K562 (cell line): Measurements from ENCODE around the gene TRIM33. TPM values are rescaled to one million over a fixed set of nuclear protein-coding genes. Genes with fewer than 3 reads are reported as not detected.

Source experiments
- ATAC-seq: fragments of 200-7000 bp; cut with Tn5 transposase; 3 replicates; pipeline ENCODE4 v1.9.1; 2020; ENCODE audit warnings: moderate library complexity
- BruUV-seq: library from RNA; stranded (reverse); fragments of 400-500 nt; replicated peaks from 2 replicates; lab custom pipeline; 2021; lab: Mats Ljungman, UMichigan
- CTCF ChIA-PET: fragments of 300-600 bp; formaldehyde crosslinking; extraction: SDS; loops from one replicate; lab custom pipeline; 2021; ENCODE audit warnings: low intra/inter-chr PET ratio; lab: Yijun Ruan, JAX
- POLR2A ChIA-PET: fragments of 300-600, 350-650 bp; sonication (Branson Sonifier 250); formaldehyde crosslinking; extraction: SDS; loops from one replicate; lab custom pipeline; 2021; ENCODE audit warnings: antibody characterized with exemption, inconsistent platforms; lab: Yijun Ruan, JAX
- DNase-seq, 4 experiments: peaks; one replicate each; pipeline versions ENCODE4 v3.0.0 to v3.0.0-alpha.2; 2011 to 2018; ENCODE audit warnings: low spot score in 3 of 4, mixed read lengths in 3 of 4; ENCODE audit errors: extremely low read depth in 1 of 4
- FAIRE-seq: peaks from 2 replicates; lab custom pipeline; 2011; peaks lifted over from hg19 to GRCh38; lab: Jason Lieb, UNC
- H2AFZ ChIP-seq: 2 replicates; pipeline ENCODE4 v1.6.0; 2011; ENCODE audit warnings: low read depth, low read length, control low read depth, inconsistent platforms
- H3K27ac ChIP-seq: fragments of 200-600 bp; 3 replicates; pipeline ENCODE4 v1.8.0; 2011; ENCODE audit warnings: low read depth, mild to moderate bottlenecking, control low read depth, inconsistent platforms, low read length, moderate library complexity, mixed read lengths; ENCODE audit errors: extremely low read depth
- H3K27me3 ChIP-seq, 2 experiments: fragments of 300-600 bp in 1 of 2; 2 replicates in 1 of 2; 3 replicates in 1 of 2; pipeline versions ENCODE4 v1.6.0 to v1.8.0; 2011; ENCODE audit warnings: inconsistent platforms in 2 of 2, low read length in 2 of 2, mild to moderate bottlenecking in 1 of 2, mixed read lengths in 1 of 2, moderate library complexity in 1 of 2; ENCODE audit not compliant: control insufficient read depth in 2 of 2, insufficient read depth in 2 of 2
- H3K36me3 ChIP-seq: fragments of 300-600 bp; 3 replicates; pipeline ENCODE4 v1.8.0; 2011; ENCODE audit warnings: mild to moderate bottlenecking, low read length, inconsistent platforms; ENCODE audit not compliant: control insufficient read depth, insufficient read depth
- H3K4me1 ChIP-seq, 2 experiments: fragments of 200-600 bp in 1 of 2; replicated peaks in 1 of 2; 2 replicates in 1 of 2; 3 replicates in 1 of 2; pipeline versions ENCODE4 v1.5.1 to v1.8.0; 2011; ENCODE audit warnings: inconsistent platforms in 2 of 2, low read length in 2 of 2, mild to moderate bottlenecking in 1 of 2, mixed read lengths in 1 of 2, moderate library complexity in 1 of 2; ENCODE audit not compliant: control insufficient read depth in 2 of 2, insufficient read depth in 2 of 2
- H3K4me2 ChIP-seq: 2 replicates; pipeline ENCODE4 v1.6.1; 2011; ENCODE audit warnings: low read length, control low read depth, inconsistent platforms, mixed read lengths; ENCODE audit not compliant: insufficient read depth
- H3K4me3 ChIP-seq: fragments of 200-600 bp; sonication (generic), shearing (Covaris generic); 2 replicates; pipeline ENCODE4 v1.5.1; 2016; ENCODE audit warnings: control low read depth, inconsistent platforms
- H3K79me2 ChIP-seq: fragments of 200-600 bp; 3 replicates; pipeline ENCODE4 v1.8.0; 2011; ENCODE audit warnings: low read length, inconsistent platforms; ENCODE audit not compliant: control insufficient read depth, insufficient read depth
- H3K9ac ChIP-seq, 2 experiments: 2 replicates each; pipeline versions ENCODE4 v1.6.0 to v1.6.1; 2011; ENCODE audit warnings: low read depth in 2 of 2, low read length in 2 of 2, control low read depth in 1 of 2, inconsistent platforms in 1 of 2, mild to moderate bottlenecking in 1 of 2, mixed read lengths in 1 of 2; ENCODE audit not compliant: insufficient read depth in 1 of 2
- H3K9me1 ChIP-seq: one replicate; pipeline ENCODE4 v1.6.0; 2011; ENCODE audit warnings: inconsistent platforms, mild to moderate bottlenecking, low read length, moderate library complexity; ENCODE audit not compliant: control insufficient read depth, insufficient read depth
- H3K9me3 ChIP-seq: replicated peaks from 2 replicates; pipeline ENCODE4 v1.5.1; 2011; ENCODE audit warnings: low read depth, low read length, inconsistent platforms; ENCODE audit not compliant: control insufficient read depth, insufficient read depth
- H4K20me1 ChIP-seq: replicated peaks from 2 replicates; pipeline ENCODE4 v1.6.1; 2011; ENCODE audit warnings: low read length, inconsistent platforms, mixed read lengths; ENCODE audit not compliant: control insufficient read depth, insufficient read depth
- ATF3 ChIP-seq, 2 experiments: fragments of 450-650 bp in 1 of 2; sonication (generic) in 1 of 2; formaldehyde crosslinking in 1 of 2; IDR thresholded peaks in 1 of 2; conservative IDR thresholded peaks in 1 of 2; 2 replicates each; pipeline versions ENCODE4 v1.6.1 to v1.8.1; 2016 to 2023; ENCODE audit warnings: mild to moderate bottlenecking in 2 of 2, moderate library complexity in 2 of 2, inconsistent platforms in 1 of 2, missing genetic modification reagents in 1 of 2
- CAMTA2 ChIP-seq: fragments of 250-450 bp; sonication (Bioruptor Pico); conservative IDR thresholded peaks from 2 replicates; pipeline ENCODE4 v1.5.1; 2022
- CHD1 ChIP-seq: fragments of 200-600 bp; sonication (generic); IDR thresholded peaks from one replicate; pipeline ENCODE4 v1.6.1; 2012; ENCODE audit warnings: mild to moderate bottlenecking, moderate library complexity, low read length, inconsistent platforms
- FIP1L1 ChIP-seq: fragments of 200-400 bp; formaldehyde crosslinking; IDR thresholded peaks from 2 replicates; pipeline ENCODE4 v1.6.1; 2018; ENCODE audit warnings: mild to moderate bottlenecking, low read depth, low read length; ENCODE audit not compliant: poor library complexity, severe bottlenecking
- IFI16 ChIP-seq: fragments of 250-450 bp; sonication (Bioruptor Pico); IDR thresholded peaks from 2 replicates; pipeline ENCODE4 v2.1.2; 2022; ENCODE audit warnings: mild to moderate bottlenecking, inconsistent platforms
- MEF2D ChIP-seq: conservative IDR thresholded peaks from 2 replicates; pipeline ENCODE4 v1.6.1; 2016; ENCODE audit warnings: low read depth, missing genetic modification characterization, missing compliant biosample characterization
- POLR2B ChIP-seq: fragments of 450-650 bp; IDR thresholded peaks from 2 replicates; pipeline ENCODE4 v1.6.1; 2018; ENCODE audit warnings: low read depth; ENCODE audit not compliant: partially characterized antibody
- PREB ChIP-seq: sonication (generic); formaldehyde crosslinking; IDR thresholded peaks from 2 replicates; pipeline ENCODE4 v1.8.1; 2023; ENCODE audit warnings: mild to moderate bottlenecking, missing genetic modification reagents
- SFPQ ChIP-seq: fragments of 200-400 bp; formaldehyde crosslinking; IDR thresholded peaks from 2 replicates; pipeline ENCODE4 v1.6.1; 2017; ENCODE audit warnings: mild to moderate bottlenecking, low read depth, low read length, moderate library complexity
- SRF ChIP-seq, 2 experiments: fragments of 250-450, 450-650 bp in 1 of 2; sonication (Bioruptor Pico) in 1 of 2; sonication (generic) in 1 of 2; formaldehyde crosslinking; IDR thresholded peaks; 2 replicates each; pipeline versions ENCODE4 v1.5.0 to v1.5.1; 2020 to 2022; ENCODE audit warnings: mild to moderate bottlenecking in 1 of 2, missing genetic modification reagents in 1 of 2
- TRIM24 ChIP-seq, 2 experiments: fragments of 450-650 bp; IDR thresholded peaks; 2 replicates each; pipeline ENCODE4 v1.6.1; 2016
- ZNF12 ChIP-seq: sonication (generic); formaldehyde crosslinking; IDR thresholded peaks from 2 replicates; pipeline ENCODE4 v1.4.0; 2020; ENCODE audit warnings: mild to moderate bottlenecking, missing genetic modification reagents
- ZNF707 ChIP-seq: fragments of 250-450 bp; sonication (Bioruptor Pico); conservative IDR thresholded peaks from 2 replicates; pipeline ENCODE4 v1.8.0; 2022; ENCODE audit warnings: inconsistent platforms, mild to moderate bottlenecking, moderate library complexity
- WGBS: fragments of 100-300 bp; shearing (Covaris generic); methylation state at CpG from one replicate; pipeline ENCODE4 v1.1.6; 2016; ENCODE audit warnings: low coverage, mixed read lengths; ENCODE audit not compliant: insufficient coverage; ENCODE audit errors: missing lambda C conversion rate; 5-methylcytosine and 5-hydroxymethylcytosine counted together
- in situ Hi-C: fragments of 300-500 bp; cut with MboI; formaldehyde crosslinking; loops from 4 replicates; pipeline ENCODE4 v1.15.0; 2018; ENCODE audit warnings: inconsistent platforms, mixed read lengths
- intact Hi-C: fragments of 100-400 bp; cut with micrococcal nuclease; formaldehyde crosslinking; loops from 2 replicates; pipeline ENCODE4 v1.14.2; 2022
- polyA plus RNA-seq, 8 experiments: library from polyadenylated mRNA; depleted of rRNA in 4 of 8; stranded (reverse) in 5 of 8; unstranded in 3 of 8; fragments of >200 nt; fragmentation: Nextera tagmentation in 2 of 8; fragmentation: Illumina TruSeq in 1 of 8; extraction: Ambion mirVana in 2 of 8; extraction: Trizol in 1 of 8; gene quantifications; 2 replicates each; pipeline versions ENCODE4 v1.2.1 to v1.2.3, GENCODE V29; 2011 to 2014; ENCODE audit warnings: inconsistent platforms in 1 of 8, missing spikeins in 1 of 8
- total RNA-seq, 7 experiments: library from RNA; depleted of rRNA in 6 of 7; stranded (reverse); fragments of >200 nt in 6 of 7; fragmentation: Illumina TruSeq in 2 of 7; extraction: Trizol in 2 of 7; gene quantifications; 2 replicates each; pipeline versions ENCODE4 v1.2.1 to v1.2.3, GENCODE V29; 2011 to 2021; ENCODE audit warnings: low replicate concordance in 1 of 7
- TF ChIP-seq, protein P1 (sequence below): fragments of 250-450 bp; sonication (Bioruptor Pico); IDR thresholded peaks from 2 replicates; pipeline ENCODE4 v1.9.0; 2021; ENCODE audit warnings: mild to moderate bottlenecking, inconsistent platforms

Gene TRIM33
- total and polyA plus RNA-seq, 9 of the 15 experiments (the other 6 are each of a cell fraction or from before 2014, with no cell fraction given) = 9.3 to 58.4 (median 40.2) TPM

GRCh38 chr1:114388432-114389003 lies 122.5 kb downstream of the TRIM33 start:
- Histone ChIP-seq H3K27ac (peak overlapping the region; percentile 57), H2AFZ (no peak overlapping the region), H3K4me2 (peak overlapping the region; percentile 44; the same call in 1 of the 2 replicates), H3K4me3 (no peak overlapping the region), H3K79me2 (no peaks in the 10 kb centered on the region), H3K9me3 (peaks cover 4% of the 10 kb centered on the region; the same call in 1 of the 2 replicates), H3K27me3 (no peaks in the 10 kb centered on the region), H3K9me1 (no peaks in the 10 kb centered on the region), H3K4me1 (peaks cover 11 to 24% of the 10 kb centered on the region in 2 experiments; a peak in 4 of 5 replicates), H4K20me1 (no peaks in the 10 kb centered on the region), H3K9ac (peak overlapping the region in 1 of 2 experiments; percentile 36; a peak in 1 of 4 replicates), H3K36me3 (peaks cover 22% of the 10 kb centered on the region; the same call in 1 of the 3 replicates)
- BruUV-seq = no TSS peak
- intact Hi-C loops = loop anchor here (1.0 to 2.0 kb wide), 2 partner anchors 8 to 42 kb away; no protein-coding TSS in a partner anchor
- peak in 2 of 4 experiments; percentile 63 to 81 for DNase-seq
- CTCF ChIA-PET = interaction anchor here (0.7 kb wide), 1 partner anchor 612 kb away, joined by 3 read pairs; no protein-coding TSS in a partner anchor
- peak; percentile 81 for FAIRE-seq
- WGBS = 0% methylated on average over 1 of the region's 1 CpG
- in situ Hi-C loops = no loop called here
- ATAC-seq = peak; percentile 69
- POLR2A ChIA-PET = interaction anchor here (0.8 to 1.0 kb wide), 4 partner anchors 8 to 122 kb away, joined by 3 to 6 read pairs (median 3); no protein-coding TSS in a partner anchor
- TF ChIP-seq TRIM24 (IDR thresholded peaks at IDR 0.05) (peak; percentile 93 to 97), SFPQ (no peak), ATF3 (IDR thresholded peaks at IDR 0.05) (no peak; the same call in 1 of the 2 replicates), ATF3 (CRISPR knock-in tag; conservative IDR thresholded peaks at IDR 0.05) (no peak), SRF (CRISPR knock-in tag; IDR thresholded peaks at IDR 0.05) (no peak; a peak in 1 of 4 replicates), CHD1 (no peak), PREB (CRISPR knock-in tag) (no peak), ZNF12 (no peak), MEF2D (tag) (peak; percentile 99), FIP1L1 (no peak), ZNF707 (CRISPR knock-in tag) (no peak), IFI16 (CRISPR knock-in tag) (no peak), CAMTA2 (CRISPR knock-in tag) (no peak), POLR2B (no peak)
- TF ChIP-seq, protein P1, sequence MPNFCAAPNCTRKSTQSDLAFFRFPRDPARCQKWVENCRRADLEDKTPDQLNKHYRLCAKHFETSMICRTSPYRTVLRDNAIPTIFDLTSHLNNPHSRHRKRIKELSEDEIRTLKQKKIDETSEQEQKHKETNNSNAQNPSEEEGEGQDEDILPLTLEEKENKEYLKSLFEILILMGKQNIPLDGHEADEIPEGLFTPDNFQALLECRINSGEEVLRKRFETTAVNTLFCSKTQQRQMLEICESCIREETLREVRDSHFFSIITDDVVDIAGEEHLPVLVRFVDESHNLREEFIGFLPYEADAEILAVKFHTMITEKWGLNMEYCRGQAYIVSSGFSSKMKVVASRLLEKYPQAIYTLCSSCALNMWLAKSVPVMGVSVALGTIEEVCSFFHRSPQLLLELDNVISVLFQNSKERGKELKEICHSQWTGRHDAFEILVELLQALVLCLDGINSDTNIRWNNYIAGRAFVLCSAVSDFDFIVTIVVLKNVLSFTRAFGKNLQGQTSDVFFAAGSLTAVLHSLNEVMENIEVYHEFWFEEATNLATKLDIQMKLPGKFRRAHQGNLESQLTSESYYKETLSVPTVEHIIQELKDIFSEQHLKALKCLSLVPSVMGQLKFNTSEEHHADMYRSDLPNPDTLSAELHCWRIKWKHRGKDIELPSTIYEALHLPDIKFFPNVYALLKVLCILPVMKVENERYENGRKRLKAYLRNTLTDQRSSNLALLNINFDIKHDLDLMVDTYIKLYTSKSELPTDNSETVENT (CRISPR knock-in tag) = no peak
